ENCODE measurements around the gene JUN. TPM values are rescaled to one million over a fixed set of nuclear protein-coding genes. Genes with fewer than 3 reads are reported as not detected.

JUN gene
- total and polyA plus RNA-seq, 2 donors (not counting 3 experiments of a cell fraction or from before 2014, with no cell fraction given), result 88.3 to 89.3 TPM

- CTCF ChIA-PET, result no interaction called here
- Histone ChIP-seq H3K9me3 (replicated peaks; ENCODE audit: control insufficient read depth, insufficient read depth, low read length) (no peaks in the 10 kb centered on the region), H3K27me3 (ENCODE audit: control insufficient read depth in 2 of 2, insufficient read depth in 2 of 2, low read length in 2 of 2) (no peaks in the 10 kb centered on the region), H3K4me3 (replicated peaks in 1 of 3; ENCODE audit: insufficient read depth in 1 of 3, low read depth in 1 of 3, low read length in 3 of 3) (no peak overlapping the region), H3K36me3 (ENCODE audit: control insufficient read depth in 2 of 2, extremely low read depth in 1 of 2, insufficient read depth in 2 of 2, low read length in 2 of 2) (no peaks in the 10 kb centered on the region), H3K4me2 (ENCODE audit: insufficient read depth, low read length) (no peak overlapping the region), H3K9ac (replicated peaks; ENCODE audit: extremely low read depth, insufficient read depth, low read length) (no peak overlapping the region), H3K27ac (ENCODE audit: insufficient read depth, low read depth, low read length) (no peak overlapping the region), H4K20me1 (replicated peaks; ENCODE audit: control insufficient read depth, extremely low read depth, insufficient read depth, low read length) (no peaks in the 10 kb centered on the region), H3K9me1 (replicated peaks; ENCODE audit: control insufficient read depth, extremely low read depth, insufficient read depth, low read length) (no peaks in the 10 kb centered on the region), H3K4me1 (ENCODE audit: control insufficient read depth, extremely low read depth, insufficient read depth, low read length) (peaks cover 46% of the 10 kb centered on the region), H2AFZ (ENCODE audit: low read depth, low read length) (no peak overlapping the region), H3K79me2 (ENCODE audit: control insufficient read depth, insufficient read depth, low read length) (no peaks in the 10 kb centered on the region)
- BruUV-seq (replicated peaks), result no TSS peak
- FAIRE-seq (no peak), DNase-seq (ENCODE audit: low read depth, low spot score) (peak; percentile 42)
- POLR2A ChIA-PET, result no interaction called here
- dilution Hi-C loops (cut with MboI; ENCODE audit: extremely low pct_ligation_motif_present, low sequenced_read_pairs) (no loop called here), intact Hi-C loops (cut with micrococcal nuclease) (no loop called here)
- TF ChIP-seq POLR2A (IDR thresholded peaks at IDR 0.05; ENCODE audit: low read depth, low read length), result no peak
- no peak for TF ChIP-seq CTCF (IDR thresholded peaks at IDR 0.05; ENCODE audit: extremely low read depth in 1 of 2, insufficient read depth in 1 of 2, low read depth in 1 of 2, low read length in 2 of 2)
- no peak for TF ChIP-seq GATA2 (IDR thresholded peaks at IDR 0.05; ENCODE audit: insufficient read depth, insufficient read length, low read depth, low read length)
- TF ChIP-seq JUN (IDR thresholded peaks at IDR 0.05; ENCODE audit: borderline replicate concordance, insufficient read depth, insufficient read length, low read depth), result no peak
- TF ChIP-seq MAX (IDR thresholded peaks at IDR 0.05; ENCODE audit: insufficient read depth, insufficient read length), result no peak
- TF ChIP-seq MYC (IDR thresholded peaks at IDR 0.05; ENCODE audit: low read depth, low read length), result no peak
- no peak for TF ChIP-seq FOS (IDR thresholded peaks at IDR 0.05; ENCODE audit: borderline replicate concordance, insufficient read depth, low read length)
- TF ChIP-seq EZH2 (IDR thresholded peaks at IDR 0.05; ENCODE audit: borderline replicate concordance, low read depth, low read length, severe bottlenecking), result no peak
- TF ChIP-seq POLR2AphosphoS5 (IDR thresholded peaks at IDR 0.05; ENCODE audit: insufficient read depth, low read depth, low read length), result no peak
These were observed 28.6 kb upstream of the JUN start for GRCh38 chr1:58812468-58812867.

Data from endothelial cell of umbilical vein (primary cell).